HepG2 (cell line): ENCODE data around the gene SURF1. TPM values are rescaled to one million over a fixed set of nuclear protein-coding genes. Genes with fewer than 3 reads are reported as not detected.

Source experiments
- BHLHE40 ChIP-seq: IDR thresholded peaks from 2 replicates; pipeline ENCODE4 v1.6.1; 2011; ENCODE audit warnings: low read length, improper control_type of control experiment
- DBP ChIP-seq: sonication (generic); formaldehyde crosslinking; IDR thresholded peaks from 2 replicates; pipeline ENCODE4 v1.4.0; 2020; ENCODE audit warnings: missing genetic modification reagents; ENCODE audit errors: not compliant biosample characterization
- FOXK2 ChIP-seq: fragments of 450-650 bp; IDR thresholded peaks from 2 replicates; pipeline ENCODE4 v1.6.1; 2016
- HES4 ChIP-seq: sonication (generic); formaldehyde crosslinking; IDR thresholded peaks from 2 replicates; pipeline ENCODE4 v1.9.0; 2021; ENCODE audit warnings: mild to moderate bottlenecking, missing genetic modification reagents, borderline replicate concordance
- KLF12 ChIP-seq: sonication (generic); formaldehyde crosslinking; IDR thresholded peaks from 2 replicates; pipeline ENCODE4 v1.4.0; 2020; ENCODE audit warnings: missing genetic modification reagents, borderline replicate concordance
- MZF1 ChIP-seq: sonication (generic); formaldehyde crosslinking; IDR thresholded peaks from 2 replicates; pipeline ENCODE4 v1.8.1; 2023; ENCODE audit warnings: mild to moderate bottlenecking, missing genetic modification reagents, borderline replicate concordance
- SMARCC2 ChIP-seq: fragments of 450-650 bp; IDR thresholded peaks from 2 replicates; pipeline ENCODE4 v1.6.1; 2017; ENCODE audit warnings: antibody characterized with exemption, mild to moderate bottlenecking
- SPEN ChIP-seq: sonication (generic); formaldehyde crosslinking; IDR thresholded peaks from 2 replicates; pipeline ENCODE4 v1.5.1; 2020; ENCODE audit warnings: low read depth, mild to moderate bottlenecking, missing genetic modification reagents
- SRSF1 ChIP-seq: fragments of 200-400 bp; formaldehyde crosslinking; optimal IDR thresholded peaks from 2 replicates; pipeline ENCODE3; 2017; ENCODE audit warnings: mild to moderate bottlenecking, low read depth, low read length, moderate library complexity
- TOPORS ChIP-seq: sonication (generic); formaldehyde crosslinking; IDR thresholded peaks from 2 replicates; pipeline ENCODE4 v1.8.0; 2023; ENCODE audit warnings: mild to moderate bottlenecking, missing genetic modification reagents
- U2AF2 ChIP-seq: fragments of 200-400 bp; formaldehyde crosslinking; IDR thresholded peaks from 2 replicates; pipeline ENCODE4 v1.6.1; 2017; ENCODE audit warnings: low read depth, mild to moderate bottlenecking, low read length
- ZFY ChIP-seq: sonication (generic); formaldehyde crosslinking; IDR thresholded peaks from 2 replicates; pipeline ENCODE4 v1.4.0; 2020; ENCODE audit warnings: missing genetic modification reagents
- ZNF17 ChIP-seq: sonication (generic); formaldehyde crosslinking; IDR thresholded peaks from 2 replicates; pipeline ENCODE4 v1.5.0; 2020; ENCODE audit warnings: mild to moderate bottlenecking, missing genetic modification reagents
- ZNF24 ChIP-seq: fragments of 450-650 bp; IDR thresholded peaks from 2 replicates; pipeline ENCODE4 v1.6.1; 2017; ENCODE audit warnings: antibody characterized with exemption, mild to moderate bottlenecking
- ZNF256 ChIP-seq: sonication (generic); formaldehyde crosslinking; conservative IDR thresholded peaks from 2 replicates; pipeline ENCODE4 v1.4.0; 2020; ENCODE audit warnings: missing genetic modification reagents
- ZNF567 ChIP-seq: sonication (generic); formaldehyde crosslinking; IDR thresholded peaks from 2 replicates; pipeline ENCODE4 v1.8.1; 2023; ENCODE audit warnings: mild to moderate bottlenecking, missing genetic modification reagents, borderline replicate concordance
- ZNF607 ChIP-seq: sonication (generic); formaldehyde crosslinking; IDR thresholded peaks from 2 replicates; pipeline ENCODE4 v1.5.1; 2020; ENCODE audit warnings: missing genetic modification reagents, mild to moderate bottlenecking, borderline replicate concordance
- ZNF652 ChIP-seq: IDR thresholded peaks from 2 replicates; pipeline ENCODE4 v1.6.1; 2016; ENCODE audit warnings: low read depth, borderline replicate concordance
- ZNF777 ChIP-seq: sonication (generic); formaldehyde crosslinking; IDR thresholded peaks from 2 replicates; pipeline ENCODE4 v1.4.0; 2020; ENCODE audit warnings: missing genetic modification reagents
- polyA plus RNA-seq, 8 experiments: library from polyadenylated mRNA; depleted of rRNA in 3 of 8; stranded (reverse) in 7 of 8; unstranded in 1 of 8; fragments of >200 nt; fragmentation: Illumina TruSeq in 4 of 8; extraction: Trizol in 4 of 8; gene quantifications; 2 replicates each; pipeline versions ENCODE4 v1.2.1 to v1.2.3, GENCODE V29; 2011 to 2016; ENCODE audit warnings: low read depth in 4 of 8, missing spikeins in 1 of 8, mixed read lengths in 1 of 8; ENCODE audit not compliant: insufficient read depth in 1 of 8
- total RNA-seq, 5 experiments: library from RNA; depleted of rRNA; stranded (reverse); fragments of >200 nt; fragmentation: Illumina TruSeq; extraction: Trizol; gene quantifications; 2 replicates each; pipeline ENCODE4 v1.2.3, GENCODE V29; 2016; ENCODE audit warnings: low read depth in 1 of 5
- TF ChIP-seq, protein P1 (sequence below): sonication (generic); formaldehyde crosslinking; IDR thresholded peaks from 2 replicates; pipeline ENCODE4 v1.4.0; 2020; ENCODE audit warnings: mild to moderate bottlenecking, missing genetic modification reagents
- TF ChIP-seq, protein P2 (sequence below): IDR thresholded peaks from 2 replicates; pipeline ENCODE4 v1.6.1; 2016; ENCODE audit warnings: missing genetic modification reagents, missing compliant biosample characterization
- TF ChIP-seq, protein P3 (sequence below): sonication (generic); formaldehyde crosslinking; IDR thresholded peaks from 2 replicates; pipeline ENCODE4 v1.5.0; 2020; ENCODE audit warnings: missing genetic modification reagents

Gene SURF1
- total and polyA plus RNA-seq, 2 of the 13 experiments (the other 11 are each of a cell fraction or from before 2014, with no cell fraction given), result 17.8 to 40.7 TPM

DNA sequence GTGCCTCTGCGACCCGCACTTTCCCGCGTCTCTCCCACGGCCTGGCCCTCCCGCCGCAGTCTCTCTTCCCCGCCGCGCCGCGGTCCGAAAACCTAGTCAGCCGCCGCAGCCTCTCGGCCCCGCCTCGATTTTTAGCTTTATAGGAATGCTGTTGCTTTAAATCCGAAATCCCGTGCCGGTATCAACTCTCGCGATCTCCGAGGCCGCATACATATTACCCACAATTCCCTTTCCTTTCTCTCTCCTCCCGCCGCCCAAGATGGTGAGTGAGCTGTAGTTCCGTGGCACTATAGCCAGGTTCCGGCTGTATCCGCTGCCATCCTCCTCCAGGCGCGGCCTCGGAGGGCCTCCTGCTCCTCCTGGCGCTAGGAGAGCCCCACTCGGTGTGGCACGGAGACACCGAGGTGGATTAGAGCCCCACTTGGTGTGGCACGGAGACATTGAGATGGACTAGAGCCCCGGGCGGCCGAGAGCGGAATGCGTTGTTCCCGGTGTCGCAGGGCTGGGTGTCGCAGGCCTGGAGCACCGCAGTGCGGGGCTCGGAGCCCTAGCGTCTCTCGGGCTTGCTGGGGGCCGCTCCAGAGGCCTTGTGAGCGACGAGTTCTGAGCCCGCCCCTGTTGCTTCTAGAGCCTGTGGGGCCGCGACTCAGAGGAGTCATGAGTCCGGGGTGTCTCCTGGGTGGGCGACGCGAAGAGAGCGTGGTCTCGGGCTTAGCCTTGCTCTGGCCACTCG lies 8.1 kb downstream of the SURF1 start, which contains the start of the genes MED22 and RPL7A (continued):
- TF ChIP-seq MZF1 (CRISPR knock-in tag) (no peak), ZFY (peak; percentile 75), BHLHE40 (0 out of 2 replicates have a peak, but pooled peaks have one; percentile 8), SPEN (CRISPR knock-in tag) (peak; percentile 100), ZNF652 (no peak), ZNF777 (peak; percentile 67; the same call in 1 of the 2 replicates), U2AF2 (0 out of 2 replicates have a peak, but pooled peaks have one; percentile 54), ZNF17 (no peak), TOPORS (CRISPR knock-in tag) (0 out of 2 replicates have a peak, but pooled peaks have one; percentile 61), SMARCC2 (no peak), SRSF1 (no peak), KLF12 (no peak), ZNF567 (no peak; the same call in 1 of the 2 replicates), ZNF256 (CRISPR knock-in tag) (peak; percentile 75), ZNF24 (no peak), ZNF607 (CRISPR knock-in tag) (no peak; the same call in 1 of the 2 replicates), FOXK2 (no peak), DBP (CRISPR knock-in tag) (no peak), HES4 (CRISPR knock-in tag) (no peak; the same call in 1 of the 2 replicates)
- TF ChIP-seq, protein P1, sequence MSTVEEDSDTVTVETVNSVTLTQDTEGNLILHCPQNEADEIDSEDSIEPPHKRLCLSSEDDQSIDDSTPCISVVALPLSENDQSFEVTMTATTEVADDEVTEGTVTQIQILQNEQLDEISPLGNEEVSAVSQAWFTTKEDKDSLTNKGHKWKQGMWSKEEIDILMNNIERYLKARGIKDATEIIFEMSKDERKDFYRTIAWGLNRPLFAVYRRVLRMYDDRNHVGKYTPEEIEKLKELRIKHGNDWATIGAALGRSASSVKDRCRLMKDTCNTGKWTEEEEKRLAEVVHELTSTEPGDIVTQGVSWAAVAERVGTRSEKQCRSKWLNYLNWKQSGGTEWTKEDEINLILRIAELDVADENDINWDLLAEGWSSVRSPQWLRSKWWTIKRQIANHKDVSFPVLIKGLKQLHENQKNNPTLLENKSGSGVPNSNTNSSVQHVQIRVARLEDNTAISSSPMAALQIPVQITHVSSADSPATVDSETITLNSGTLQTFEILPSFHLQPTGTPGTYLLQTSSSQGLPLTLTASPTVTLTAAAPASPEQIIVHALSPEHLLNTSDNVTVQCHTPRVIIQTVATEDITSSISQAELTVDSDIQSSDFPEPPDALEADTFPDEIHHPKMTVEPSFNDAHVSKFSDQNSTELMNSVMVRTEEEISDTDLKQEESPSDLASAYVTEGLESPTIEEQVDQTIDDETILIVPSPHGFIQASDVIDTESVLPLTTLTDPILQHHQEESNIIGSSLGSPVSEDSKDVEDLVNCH (CRISPR knock-in tag), result no peak
- TF ChIP-seq, protein P2, sequence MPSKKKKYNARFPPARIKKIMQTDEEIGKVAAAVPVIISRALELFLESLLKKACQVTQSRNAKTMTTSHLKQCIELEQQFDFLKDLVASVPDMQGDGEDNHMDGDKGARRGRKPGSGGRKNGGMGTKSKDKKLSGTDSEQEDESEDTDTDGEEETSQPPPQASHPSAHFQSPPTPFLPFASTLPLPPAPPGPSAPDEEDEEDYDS (CRISPR knock-in tag), result peak; percentile 98
- TF ChIP-seq, protein P3, sequence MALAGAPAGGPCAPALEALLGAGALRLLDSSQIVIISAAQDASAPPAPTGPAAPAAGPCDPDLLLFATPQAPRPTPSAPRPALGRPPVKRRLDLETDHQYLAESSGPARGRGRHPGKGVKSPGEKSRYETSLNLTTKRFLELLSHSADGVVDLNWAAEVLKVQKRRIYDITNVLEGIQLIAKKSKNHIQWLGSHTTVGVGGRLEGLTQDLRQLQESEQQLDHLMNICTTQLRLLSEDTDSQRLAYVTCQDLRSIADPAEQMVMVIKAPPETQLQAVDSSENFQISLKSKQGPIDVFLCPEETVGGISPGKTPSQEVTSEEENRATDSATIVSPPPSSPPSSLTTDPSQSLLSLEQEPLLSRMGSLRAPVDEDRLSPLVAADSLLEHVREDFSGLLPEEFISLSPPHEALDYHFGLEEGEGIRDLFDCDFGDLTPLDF (CRISPR knock-in tag), result no peak; the same call in 1 of the 2 replicates
